Liver (tissue), 3 donors: Measurements from ENCODE around the gene TDRD7.
A peak's percentile ranks its signal among the peaks of the same experiment; 100 is the strongest.

Source experiments
- ATF3 ChIP-seq: IDR thresholded peaks from 2 replicates; pipeline ENCODE4 v1.6.1; 2016; ENCODE audit warnings: antibody characterized with exemption
- FOXA1 ChIP-seq: IDR thresholded peaks from 2 replicates; pipeline ENCODE4 v1.6.1; 2016; ENCODE audit warnings: antibody characterized with exemption
- JUND ChIP-seq, 2 donors: IDR thresholded peaks; 2 replicates each; pipeline ENCODE4 v1.6.1; 2016; ENCODE audit warnings: antibody characterized with exemption in 2 of 2
- RAD21 ChIP-seq, 2 donors: IDR thresholded peaks; 2 replicates each; pipeline ENCODE4 v1.6.1; 2016; ENCODE audit warnings: antibody characterized with exemption in 2 of 2, mild to moderate bottlenecking in 2 of 2
- TAF1 ChIP-seq: conservative IDR thresholded peaks from 2 replicates; pipeline ENCODE4 v1.6.1; 2016; ENCODE audit warnings: antibody characterized with exemption, mild to moderate bottlenecking
- YY1 ChIP-seq: IDR thresholded peaks from 2 replicates; pipeline ENCODE4 v1.6.1; 2016; ENCODE audit warnings: antibody characterized with exemption, mild to moderate bottlenecking
- TF ChIP-seq, protein P1 (sequence below): fragments of 150-350 bp; IDR thresholded peaks from 2 replicates; pipeline ENCODE4 v1.5.1; 2017; ENCODE audit warnings: improper control_type of control experiment, low read depth, low read length; ENCODE audit not compliant: missing input control
- donor health status: healthy.
- donor health status: healthy.

GRCh38 chr9:97382099-97382718 is 29.7 kb upstream of the TDRD7 start:
- TF ChIP-seq, protein P1, sequence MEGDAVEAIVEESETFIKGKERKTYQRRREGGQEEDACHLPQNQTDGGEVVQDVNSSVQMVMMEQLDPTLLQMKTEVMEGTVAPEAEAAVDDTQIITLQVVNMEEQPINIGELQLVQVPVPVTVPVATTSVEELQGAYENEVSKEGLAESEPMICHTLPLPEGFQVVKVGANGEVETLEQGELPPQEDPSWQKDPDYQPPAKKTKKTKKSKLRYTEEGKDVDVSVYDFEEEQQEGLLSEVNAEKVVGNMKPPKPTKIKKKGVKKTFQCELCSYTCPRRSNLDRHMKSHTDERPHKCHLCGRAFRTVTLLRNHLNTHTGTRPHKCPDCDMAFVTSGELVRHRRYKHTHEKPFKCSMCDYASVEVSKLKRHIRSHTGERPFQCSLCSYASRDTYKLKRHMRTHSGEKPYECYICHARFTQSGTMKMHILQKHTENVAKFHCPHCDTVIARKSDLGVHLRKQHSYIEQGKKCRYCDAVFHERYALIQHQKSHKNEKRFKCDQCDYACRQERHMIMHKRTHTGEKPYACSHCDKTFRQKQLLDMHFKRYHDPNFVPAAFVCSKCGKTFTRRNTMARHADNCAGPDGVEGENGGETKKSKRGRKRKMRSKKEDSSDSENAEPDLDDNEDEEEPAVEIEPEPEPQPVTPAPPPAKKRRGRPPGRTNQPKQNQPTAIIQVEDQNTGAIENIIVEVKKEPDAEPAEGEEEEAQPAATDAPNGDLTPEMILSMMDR = no peak
- TF ChIP-seq YY1 = peak; percentile 67
- no peak for TF ChIP-seq TAF1
- TF ChIP-seq RAD21 (IDR thresholded peaks at IDR 0.05) = peak; percentile 11 to 47
- TF ChIP-seq JUND (IDR thresholded peaks at IDR 0.05) = peak in 1 of 2 donors; percentile 77
- no peak for TF ChIP-seq FOXA1
- TF ChIP-seq ATF3 = no peak
